BE2C (cell line): ENCODE results near the gene CUL2.

Experiments
- DNase-seq: peaks from one replicate; pipeline ENCODE4 v3.0.0-alpha.2; 2020
- H3K27me3 ChIP-seq: fragments of 250-450 bp; sonication (Bioruptor Pico); 2 replicates; pipeline ENCODE4 v1.5.1; 2020; ENCODE audit warnings: mild to moderate bottlenecking
- H3K36me3 ChIP-seq: fragments of 250-450 bp; sonication (Bioruptor Pico); 2 replicates; pipeline ENCODE4 v1.5.1; 2020; ENCODE audit warnings: mild to moderate bottlenecking
- H3K4me1 ChIP-seq: fragments of 250-450 bp; sonication (Bioruptor Pico); 2 replicates; pipeline ENCODE4 v1.5.1; 2020
- H3K4me3 ChIP-seq: 2 replicates; pipeline ENCODE4 v1.5.1; 2011; ENCODE audit warnings: low read depth, low read length
- H3K9me3 ChIP-seq: fragments of 250-450 bp; sonication (Bioruptor Pico); 2 replicates; pipeline ENCODE4 v1.5.1; 2020
- CTCF ChIP-seq: IDR thresholded peaks from 2 replicates; pipeline ENCODE4 v1.5.1; 2012; ENCODE audit warnings: mild to moderate bottlenecking, low read depth, low read length

CUL2 gene

GRCh38 chr10:35007858-35008301 lies 82.3 kb downstream of the CUL2 start:
- TF ChIP-seq CTCF, result no peak
- Histone ChIP-seq H3K36me3 (0 out of 2 replicates have a peak, but pooled peaks cover 3% of the 10 kb centered on the region), H3K4me1 (no peaks in the 10 kb centered on the region), H3K9me3 (no peaks in the 10 kb centered on the region), H3K27me3 (no peaks in the 10 kb centered on the region), H3K4me3 (no peak overlapping the region)
- no peak for DNase-seq

- DNase-seq, result no peak
- Histone ChIP-seq H3K9me3 (no peaks in the 10 kb centered on the region), H3K36me3 (no peaks in the 10 kb centered on the region), H3K4me3 (no peak overlapping the region), H3K4me1 (no peaks in the 10 kb centered on the region), H3K27me3 (no peaks in the 10 kb centered on the region)
- TF ChIP-seq CTCF, result no peak
These were observed 83.3 kb downstream of the CUL2 start for GRCh38 chr10:35006836-35007235.

- no peaks in the 10 kb centered on the region for H3K4me1 ChIP-seq
- no peaks in the 10 kb centered on the region for H3K27me3 ChIP-seq
- no peak for DNase-seq
- no peak overlapping the region for H3K4me3 ChIP-seq
- no peak for TF ChIP-seq CTCF
- H3K36me3 ChIP-seq, result no peaks in the 10 kb centered on the region
- no peaks in the 10 kb centered on the region for H3K9me3 ChIP-seq
These were observed 84.3 kb downstream of the CUL2 start for GRCh38 chr10:35005868-35006267.

- no peak for TF ChIP-seq CTCF
- no peak for DNase-seq
- no peak overlapping the region for H3K4me3 ChIP-seq
- no peaks in the 10 kb centered on the region for H3K9me3 ChIP-seq
- no peaks in the 10 kb centered on the region for H3K4me1 ChIP-seq
- H3K36me3 ChIP-seq, result no peaks in the 10 kb centered on the region
- H3K27me3 ChIP-seq, result no peaks in the 10 kb centered on the region
These were observed 85.5 kb downstream of the CUL2 start for GRCh38 chr10:35004651-35005050.

- Histone ChIP-seq H3K4me3 (no peak overlapping the region), H3K4me1 (no peaks in the 10 kb centered on the region), H3K9me3 (no peaks in the 10 kb centered on the region), H3K36me3 (no peaks in the 10 kb centered on the region), H3K27me3 (no peaks in the 10 kb centered on the region)
- DNase-seq, result no peak
- TF ChIP-seq CTCF, result no peak
These were observed 86.2 kb downstream of the CUL2 start for GRCh38 chr10:35003906-35004305.

- no peak for DNase-seq
- no peak for TF ChIP-seq CTCF
- H3K27me3 ChIP-seq, result no peaks in the 10 kb centered on the region
- no peak overlapping the region for H3K4me3 ChIP-seq
- H3K36me3 ChIP-seq, result no peaks in the 10 kb centered on the region
- no peaks in the 10 kb centered on the region for H3K4me1 ChIP-seq
- H3K9me3 ChIP-seq, result no peaks in the 10 kb centered on the region
These were observed 89.2 kb downstream of the CUL2 start for GRCh38 chr10:35000936-35001335.
